ENCODE measurements around the gene ATRN.

GRCh38 chr20:3678198-3678597, 207.4 kb downstream of the ATRN start:
- TF ChIP-seq EZH2phosphoT487 (IDR thresholded peaks at IDR 0.05; ENCODE audit: low read depth, severe bottlenecking, unreplicated experiment) (no peak), CTCF (IDR thresholded peaks at IDR 0.05; ENCODE audit: poor library complexity) (no peak)

All from hepatocyte (in vitro differentiated cells).